HEK293 (cell line): ENCODE results near the gene CARD14.
A peak's percentile ranks its signal among the peaks of the same experiment; 100 is the strongest.

ENCODE experiments used
- CTCF ChIA-PET: fragments of 350-600 bp; formaldehyde crosslinking; extraction: SDS; loops from one replicate; lab custom pipeline; 2021; ENCODE audit warnings: antibody characterized with exemption; lab: Yijun Ruan, JAX
- POLR2A ChIA-PET: fragments of 300-600 bp; formaldehyde crosslinking; extraction: SDS; loops from one replicate; lab custom pipeline; 2020; ENCODE audit warnings: antibody characterized with exemption, inconsistent platforms; lab: Yijun Ruan, JAX
- H3K27ac ChIP-seq: fragments of 200-500 bp; sonication (Bioruptor generic); 2 replicates; pipeline ENCODE4 v1.5.1; 2014; ENCODE audit warnings: low read depth, low read length, control low read depth, inconsistent platforms; ENCODE audit errors: extremely low read depth
- H3K36me3 ChIP-seq, 2 experiments: fragments of 200-500 bp in 1 of 2; sonication (Bioruptor generic) in 1 of 2; 1 replicate in 1 of 2; 2 replicates in 1 of 2; pipeline ENCODE4 v1.5.1; 2014 to 2017; ENCODE audit warnings: inconsistent platforms in 2 of 2, low read length in 2 of 2; ENCODE audit not compliant: control insufficient read depth in 2 of 2, insufficient read depth in 1 of 2
- H3K4me1 ChIP-seq: fragments of 200-500 bp; sonication (Bioruptor generic); 2 replicates; pipeline ENCODE4 v1.5.1; 2014; ENCODE audit warnings: mild to moderate bottlenecking, low read length, inconsistent platforms; ENCODE audit not compliant: control insufficient read depth, insufficient read depth
- H3K4me3 ChIP-seq: 2 replicates; pipeline ENCODE4 v1.5.1; 2011; ENCODE audit warnings: low read depth, mild to moderate bottlenecking, control low read depth, low read length, moderate library complexity
- H3K9me3 ChIP-seq: fragments of 200-500 bp; sonication (Bioruptor generic); 2 replicates; pipeline ENCODE4 v1.5.1; 2014; ENCODE audit warnings: low read depth, low read length, inconsistent platforms; ENCODE audit not compliant: control insufficient read depth, insufficient read depth
- EGR2 ChIP-seq: fragments of 450-650 bp; formaldehyde crosslinking; IDR thresholded peaks from 2 replicates; pipeline ENCODE4 v1.5.1; 2016; ENCODE audit warnings: low read depth, missing biosample characterization, missing genetic modification characterization
- KLF7 ChIP-seq: fragments of 450-650 bp; formaldehyde crosslinking; IDR thresholded peaks from 2 replicates; pipeline ENCODE4 v1.5.1; 2016; ENCODE audit warnings: missing biosample characterization, missing genetic modification characterization, borderline replicate concordance
- MZF1 ChIP-seq: fragments of 450-650 bp; formaldehyde crosslinking; IDR thresholded peaks from 2 replicates; pipeline ENCODE4 v1.5.1; 2017; ENCODE audit warnings: missing biosample characterization, missing genetic modification characterization, borderline replicate concordance
- OVOL3 ChIP-seq: fragments of 450-650 bp; formaldehyde crosslinking; IDR thresholded peaks from 2 replicates; pipeline ENCODE4 v1.5.1; 2016; ENCODE audit warnings: missing biosample characterization, missing genetic modification characterization
- ZBTB17 ChIP-seq: fragments of 450-650 bp; formaldehyde crosslinking; IDR thresholded peaks from 2 replicates; pipeline ENCODE4 v1.5.1; 2016; ENCODE audit warnings: missing biosample characterization, missing genetic modification characterization
- ZNF157 ChIP-seq: fragments of 450-650 bp; formaldehyde crosslinking; IDR thresholded peaks from 2 replicates; pipeline ENCODE4 v1.5.1; 2016; ENCODE audit warnings: missing biosample characterization, missing genetic modification characterization
- ZNF239 ChIP-seq: fragments of 450-650 bp; formaldehyde crosslinking; IDR thresholded peaks from 2 replicates; pipeline ENCODE4 v1.5.1; 2016; ENCODE audit warnings: missing biosample characterization, missing genetic modification characterization
- ZNF266 ChIP-seq: fragments of 450-650 bp; formaldehyde crosslinking; IDR thresholded peaks from 2 replicates; pipeline ENCODE4 v1.5.1; 2016; ENCODE audit warnings: missing biosample characterization, missing genetic modification characterization, low read depth
- ZNF48 ChIP-seq: fragments of 450-650 bp; formaldehyde crosslinking; IDR thresholded peaks from 2 replicates; pipeline ENCODE4 v1.5.1; 2016; ENCODE audit warnings: missing biosample characterization, missing genetic modification characterization
- ZNF530 ChIP-seq: fragments of 450-650 bp; formaldehyde crosslinking; IDR thresholded peaks from 2 replicates; pipeline ENCODE4 v1.5.1; 2016; ENCODE audit warnings: low read depth, missing biosample characterization, missing genetic modification characterization
- ZNF623 ChIP-seq: fragments of 450-650 bp; formaldehyde crosslinking; IDR thresholded peaks from 2 replicates; pipeline ENCODE4 v1.5.1; 2016; ENCODE audit warnings: missing biosample characterization, missing genetic modification characterization
- ZSCAN30 ChIP-seq: fragments of 450-650 bp; IDR thresholded peaks from 2 replicates; pipeline ENCODE4 v1.5.1; 2018; ENCODE audit warnings: missing biosample characterization, mild to moderate bottlenecking, missing genetic modification characterization, moderate library complexity
- TF ChIP-seq, protein P1 (sequence below): fragments of 450-650 bp; formaldehyde crosslinking; IDR thresholded peaks from 2 replicates; pipeline ENCODE4 v1.5.1; 2016; ENCODE audit warnings: missing biosample characterization, missing genetic modification characterization
- TF ChIP-seq, protein P2 (sequence below): fragments of 450-650 bp; formaldehyde crosslinking; IDR thresholded peaks from 2 replicates; pipeline ENCODE4 v1.5.1; 2016; ENCODE audit warnings: missing biosample characterization, missing genetic modification characterization
- TF ChIP-seq, protein P3 (sequence below): fragments of 450-650 bp; formaldehyde crosslinking; IDR thresholded peaks from 2 replicates; pipeline ENCODE4 v1.5.1; 2017; ENCODE audit warnings: missing biosample characterization, mild to moderate bottlenecking, missing genetic modification characterization, moderate library complexity
- TF ChIP-seq, protein P4 (sequence below): fragments of 450-650 bp; formaldehyde crosslinking; IDR thresholded peaks from 2 replicates; pipeline ENCODE4 v1.5.1; 2016; ENCODE audit warnings: missing biosample characterization, missing genetic modification characterization
- TF ChIP-seq, protein P5 (sequence below): fragments of 450-650 bp; formaldehyde crosslinking; IDR thresholded peaks from 2 replicates; pipeline ENCODE4 v1.5.1; 2016; ENCODE audit warnings: missing biosample characterization, missing genetic modification characterization, low read depth
- TF ChIP-seq, protein P6 (sequence below): fragments of 450-650 bp; formaldehyde crosslinking; IDR thresholded peaks from 2 replicates; pipeline ENCODE4 v1.5.1; 2016; ENCODE audit warnings: missing biosample characterization, missing genetic modification characterization

CARD14 gene

DNA sequence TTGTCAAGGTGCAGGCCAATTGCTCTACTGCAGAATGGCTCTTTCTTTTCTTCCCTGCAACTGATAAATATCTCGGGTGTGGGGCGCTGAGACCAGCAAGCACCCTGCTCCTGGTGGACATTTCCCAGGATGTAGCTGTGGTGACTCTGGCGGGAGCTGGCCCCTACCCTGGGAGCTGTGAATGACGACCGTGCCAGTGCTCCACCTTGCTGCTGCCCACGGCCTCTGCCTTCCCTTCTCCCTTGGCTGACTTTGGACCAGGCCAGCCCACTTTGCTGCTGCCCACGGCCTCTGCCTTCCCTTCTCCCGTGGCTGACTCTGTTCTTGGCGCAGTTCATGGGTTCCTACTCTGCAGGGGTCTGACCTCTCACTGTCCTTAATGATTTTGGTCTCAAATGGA is 16.1 kb downstream of the CARD14 start:
- ChIA-PET CTCF (interaction anchor here (0.5 to 1.0 kb wide), 2 partner anchors 9 to 81 kb away, joined by 3 read pairs; no protein-coding TSS in a partner anchor), POLR2A (no interaction called here)
- no peak overlapping the region for H3K27ac ChIP-seq
- H3K4me3 ChIP-seq: no peak overlapping the region
- no peaks in the 10 kb centered on the region for H3K4me1 ChIP-seq
- TF ChIP-seq ZNF530 (tag by site-specific recombination): no peak
- TF ChIP-seq KLF7 (tag by site-specific recombination): no peak
- TF ChIP-seq, protein P1, sequence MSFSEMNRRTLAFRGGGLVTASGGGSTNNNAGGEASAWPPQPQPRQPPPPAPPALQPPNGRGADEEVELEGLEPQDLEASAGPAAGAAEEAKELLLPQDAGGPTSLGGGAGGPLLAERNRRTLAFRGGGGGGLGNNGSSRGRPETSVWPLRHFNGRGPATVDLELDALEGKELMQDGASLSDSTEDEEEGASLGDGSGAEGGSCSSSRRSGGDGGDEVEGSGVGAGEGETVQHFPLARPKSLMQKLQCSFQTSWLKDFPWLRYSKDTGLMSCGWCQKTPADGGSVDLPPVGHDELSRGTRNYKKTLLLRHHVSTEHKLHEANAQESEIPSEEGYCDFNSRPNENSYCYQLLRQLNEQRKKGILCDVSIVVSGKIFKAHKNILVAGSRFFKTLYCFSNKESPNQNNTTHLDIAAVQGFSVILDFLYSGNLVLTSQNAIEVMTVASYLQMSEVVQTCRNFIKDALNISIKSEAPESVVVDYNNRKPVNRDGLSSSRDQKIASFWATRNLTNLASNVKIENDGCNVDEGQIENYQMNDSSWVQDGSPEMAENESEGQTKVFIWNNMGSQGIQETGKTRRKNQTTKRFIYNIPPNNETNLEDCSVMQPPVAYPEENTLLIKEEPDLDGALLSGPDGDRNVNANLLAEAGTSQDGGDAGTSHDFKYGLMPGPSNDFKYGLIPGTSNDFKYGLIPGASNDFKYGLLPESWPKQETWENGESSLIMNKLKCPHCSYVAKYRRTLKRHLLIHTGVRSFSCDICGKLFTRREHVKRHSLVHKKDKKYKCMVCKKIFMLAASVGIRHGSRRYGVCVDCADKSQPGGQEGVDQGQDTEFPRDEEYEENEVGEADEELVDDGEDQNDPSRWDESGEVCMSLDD (tag by site-specific recombination): no peak
- no peak for TF ChIP-seq MZF1 (tag by site-specific recombination)
- TF ChIP-seq, protein P2, sequence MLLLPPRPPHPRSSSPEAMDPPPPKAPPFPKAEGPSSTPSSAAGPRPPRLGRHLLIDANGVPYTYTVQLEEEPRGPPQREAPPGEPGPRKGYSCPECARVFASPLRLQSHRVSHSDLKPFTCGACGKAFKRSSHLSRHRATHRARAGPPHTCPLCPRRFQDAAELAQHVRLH (tag by site-specific recombination): no peak
- TF ChIP-seq, protein P3, sequence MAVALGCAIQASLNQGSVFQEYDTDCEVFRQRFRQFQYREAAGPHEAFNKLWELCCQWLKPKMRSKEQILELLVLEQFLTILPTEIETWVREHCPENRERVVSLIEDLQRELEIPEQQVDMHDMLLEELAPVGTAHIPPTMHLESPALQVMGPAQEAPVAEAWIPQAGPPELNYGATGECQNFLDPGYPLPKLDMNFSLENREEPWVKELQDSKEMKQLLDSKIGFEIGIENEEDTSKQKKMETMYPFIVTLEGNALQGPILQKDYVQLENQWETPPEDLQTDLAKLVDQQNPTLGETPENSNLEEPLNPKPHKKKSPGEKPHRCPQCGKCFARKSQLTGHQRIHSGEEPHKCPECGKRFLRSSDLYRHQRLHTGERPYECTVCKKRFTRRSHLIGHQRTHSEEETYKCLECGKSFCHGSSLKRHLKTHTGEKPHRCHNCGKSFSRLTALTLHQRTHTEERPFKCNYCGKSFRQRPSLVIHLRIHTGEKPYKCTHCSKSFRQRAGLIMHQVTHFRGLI (tag by site-specific recombination): no peak
- no peak for TF ChIP-seq ZNF623
- TF ChIP-seq EGR2 (tag by site-specific recombination): peak; percentile 66; the same call in 1 of the 2 replicates
- TF ChIP-seq, all 188 proteins: peak for 1
- H3K36me3 ChIP-seq: no peaks in the 10 kb centered on the region
- no peaks in the 10 kb centered on the region for H3K9me3 ChIP-seq

DNA sequence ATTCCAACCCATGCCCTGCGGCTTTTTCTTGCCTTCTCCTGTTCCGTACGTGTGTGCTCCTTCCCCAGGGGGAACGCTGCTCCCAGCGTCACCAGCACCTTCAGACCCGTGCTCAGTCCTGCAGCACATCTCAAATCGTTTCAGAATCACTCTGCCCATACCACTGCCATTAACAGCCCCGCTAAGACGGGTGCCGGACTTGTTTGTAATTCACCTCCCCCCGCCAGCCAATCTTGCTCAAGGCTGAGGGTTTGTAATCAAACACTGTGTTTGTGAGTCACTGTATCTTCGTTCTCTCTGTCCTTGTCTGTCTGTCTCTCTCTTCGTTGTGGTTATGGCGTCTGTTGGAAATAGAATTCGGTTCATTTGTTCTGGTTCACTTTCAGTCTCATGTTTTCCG is 17.3 kb downstream of the CARD14 start:
- H3K9me3 ChIP-seq: no peaks in the 10 kb centered on the region
- no peak overlapping the region for H3K4me3 ChIP-seq
- POLR2A ChIA-PET: no interaction called here
- TF ChIP-seq, protein P4, sequence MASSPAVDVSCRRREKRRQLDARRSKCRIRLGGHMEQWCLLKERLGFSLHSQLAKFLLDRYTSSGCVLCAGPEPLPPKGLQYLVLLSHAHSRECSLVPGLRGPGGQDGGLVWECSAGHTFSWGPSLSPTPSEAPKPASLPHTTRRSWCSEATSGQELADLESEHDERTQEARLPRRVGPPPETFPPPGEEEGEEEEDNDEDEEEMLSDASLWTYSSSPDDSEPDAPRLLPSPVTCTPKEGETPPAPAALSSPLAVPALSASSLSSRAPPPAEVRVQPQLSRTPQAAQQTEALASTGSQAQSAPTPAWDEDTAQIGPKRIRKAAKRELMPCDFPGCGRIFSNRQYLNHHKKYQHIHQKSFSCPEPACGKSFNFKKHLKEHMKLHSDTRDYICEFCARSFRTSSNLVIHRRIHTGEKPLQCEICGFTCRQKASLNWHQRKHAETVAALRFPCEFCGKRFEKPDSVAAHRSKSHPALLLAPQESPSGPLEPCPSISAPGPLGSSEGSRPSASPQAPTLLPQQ (tag by site-specific recombination): no peak
- TF ChIP-seq ZNF266 (tag by site-specific recombination) (no peak), OVOL3 (tag by site-specific recombination) (no peak), ZNF48 (no peak), ZNF157 (tag by site-specific recombination) (no peak), ZNF239 (tag by site-specific recombination) (no peak), ZBTB17 (tag by site-specific recombination) (no peak), ZSCAN30 (tag by site-specific recombination) (no peak)
- TF ChIP-seq, protein P5, sequence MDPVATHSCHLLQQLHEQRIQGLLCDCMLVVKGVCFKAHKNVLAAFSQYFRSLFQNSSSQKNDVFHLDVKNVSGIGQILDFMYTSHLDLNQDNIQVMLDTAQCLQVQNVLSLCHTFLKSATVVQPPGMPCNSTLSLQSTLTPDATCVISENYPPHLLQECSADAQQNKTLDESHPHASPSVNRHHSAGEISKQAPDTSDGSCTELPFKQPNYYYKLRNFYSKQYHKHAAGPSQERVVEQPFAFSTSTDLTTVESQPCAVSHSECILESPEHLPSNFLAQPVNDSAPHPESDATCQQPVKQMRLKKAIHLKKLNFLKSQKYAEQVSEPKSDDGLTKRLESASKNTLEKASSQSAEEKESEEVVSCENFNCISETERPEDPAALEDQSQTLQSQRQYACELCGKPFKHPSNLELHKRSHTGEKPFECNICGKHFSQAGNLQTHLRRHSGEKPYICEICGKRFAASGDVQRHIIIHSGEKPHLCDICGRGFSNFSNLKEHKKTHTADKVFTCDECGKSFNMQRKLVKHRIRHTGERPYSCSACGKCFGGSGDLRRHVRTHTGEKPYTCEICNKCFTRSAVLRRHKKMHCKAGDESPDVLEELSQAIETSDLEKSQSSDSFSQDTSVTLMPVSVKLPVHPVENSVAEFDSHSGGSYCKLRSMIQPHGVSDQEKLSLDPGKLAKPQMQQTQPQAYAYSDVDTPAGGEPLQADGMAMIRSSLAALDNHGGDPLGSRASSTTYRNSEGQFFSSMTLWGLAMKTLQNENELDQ (tag by site-specific recombination): no peak
- TF ChIP-seq, protein P6, sequence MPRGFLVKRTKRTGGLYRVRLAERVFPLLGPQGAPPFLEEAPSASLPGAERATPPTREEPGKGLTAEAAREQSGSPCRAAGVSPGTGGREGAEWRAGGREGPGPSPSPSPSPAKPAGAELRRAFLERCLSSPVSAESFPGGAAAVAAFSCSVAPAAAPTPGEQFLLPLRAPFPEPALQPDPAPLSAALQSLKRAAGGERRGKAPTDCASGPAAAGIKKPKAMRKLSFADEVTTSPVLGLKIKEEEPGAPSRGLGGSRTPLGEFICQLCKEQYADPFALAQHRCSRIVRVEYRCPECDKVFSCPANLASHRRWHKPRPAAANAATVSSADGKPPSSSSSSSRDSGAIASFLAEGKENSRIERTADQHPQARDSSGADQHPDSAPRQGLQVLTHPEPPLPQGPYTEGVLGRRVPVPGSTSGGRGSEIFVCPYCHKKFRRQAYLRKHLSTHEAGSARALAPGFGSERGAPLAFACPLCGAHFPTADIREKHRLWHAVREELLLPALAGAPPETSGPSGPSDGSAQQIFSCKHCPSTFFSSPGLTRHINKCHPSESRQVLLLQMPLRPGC (tag by site-specific recombination): no peak
- H3K36me3 ChIP-seq: no peaks in the 10 kb centered on the region
- CTCF ChIA-PET: interaction anchor here (1.0 kb wide), 1 partner anchor 10 kb away, joined by 5 read pairs; no protein-coding TSS in a partner anchor
- H3K27ac ChIP-seq: no peak overlapping the region
- no peaks in the 10 kb centered on the region for H3K4me1 ChIP-seq
